ENCODE results near the gene GK2. TPM values are rescaled to one million over a fixed set of nuclear protein-coding genes. Genes with fewer than 3 reads are reported as not detected.

The GK2 gene
- total RNA-seq, 1 donor from 2014 or later: not detected

- DNase-seq (ENCODE audit: low read depth) (no peak), FAIRE-seq (no peak)
- Mint-ChIP-seq H3K27ac (ENCODE audit: unreplicated experiment) (no peak overlapping the region), H3K36me3 (ENCODE audit: low read depth, unreplicated experiment) (no peaks in the 10 kb centered on the region), H3K9me3 (ENCODE audit: unreplicated experiment) (no peaks in the 10 kb centered on the region), H3K4me1 (ENCODE audit: low read depth, unreplicated experiment) (no peaks in the 10 kb centered on the region), H3K27me3 (ENCODE audit: low read depth, unreplicated experiment) (no peaks in the 10 kb centered on the region), H3K4me3 (ENCODE audit: unreplicated experiment) (no peak overlapping the region)
- Histone ChIP-seq H3K36me3 (ENCODE audit: insufficient read depth, low read length) (no peaks in the 10 kb centered on the region), H3K27me3 (ENCODE audit: insufficient read depth, low read length) (no peaks in the 10 kb centered on the region), H3K79me2 (ENCODE audit: insufficient read depth, low read length) (no peaks in the 10 kb centered on the region), H3K4me2 (ENCODE audit: low read length) (no peak overlapping the region), H3K27ac (ENCODE audit: low read depth, low read length) (no peak overlapping the region), H3K9ac (ENCODE audit: low read length) (no peak overlapping the region), H3K4me3 (ENCODE audit: insufficient read depth, low read depth, low read length) (no peak overlapping the region), H4K20me1 (ENCODE audit: insufficient read depth, low read length) (no peaks in the 10 kb centered on the region), H2AFZ (ENCODE audit: low read depth, low read length) (no peak overlapping the region), H3K9me3 (ENCODE audit: insufficient read depth, low read depth, low read length) (no peaks in the 10 kb centered on the region), H3K4me1 (ENCODE audit: insufficient read depth, low read length) (no peaks in the 10 kb centered on the region)
- TF ChIP-seq CTCF (IDR thresholded peaks at IDR 0.05; ENCODE audit: insufficient read depth, low read depth, low read length) (no peak), EZH2 (IDR thresholded peaks at IDR 0.05; ENCODE audit: insufficient read depth, low read length) (no peak)
These were observed 21.3 kb upstream of the GK2 start for GRCh38 chr4:79429113-79429903.

GRCh38 chr4:79426989-79427388 is 19.0 kb upstream of the GK2 start:
- no peak for FAIRE-seq
- TF ChIP-seq EZH2 (IDR thresholded peaks at IDR 0.05; ENCODE audit: insufficient read depth, low read length) (no peak), CTCF (IDR thresholded peaks at IDR 0.05; ENCODE audit: insufficient read depth, low read depth, low read length) (no peak)
- Histone ChIP-seq H2AFZ (ENCODE audit: low read depth, low read length) (no peak overlapping the region), H3K9me3 (ENCODE audit: insufficient read depth, low read depth, low read length) (no peaks in the 10 kb centered on the region), H3K9ac (ENCODE audit: low read length) (no peak overlapping the region), H3K27me3 (ENCODE audit: insufficient read depth, low read length) (no peaks in the 10 kb centered on the region), H3K27ac (ENCODE audit: low read depth, low read length) (no peak overlapping the region), H3K4me2 (ENCODE audit: low read length) (no peak overlapping the region), H3K4me3 (ENCODE audit: insufficient read depth, low read depth, low read length) (no peak overlapping the region), H3K36me3 (ENCODE audit: insufficient read depth, low read length) (no peaks in the 10 kb centered on the region), H3K4me1 (ENCODE audit: insufficient read depth, low read length) (no peaks in the 10 kb centered on the region), H4K20me1 (ENCODE audit: insufficient read depth, low read length) (no peaks in the 10 kb centered on the region), H3K79me2 (ENCODE audit: insufficient read depth, low read length) (no peaks in the 10 kb centered on the region)
- DNase-seq (ENCODE audit: low read depth): no peak
- Mint-ChIP-seq H3K9me3 (ENCODE audit: unreplicated experiment) (no peaks in the 10 kb centered on the region), H3K27me3 (ENCODE audit: low read depth, unreplicated experiment) (no peaks in the 10 kb centered on the region), H3K4me3 (ENCODE audit: unreplicated experiment) (no peak overlapping the region), H3K36me3 (ENCODE audit: low read depth, unreplicated experiment) (no peaks in the 10 kb centered on the region), H3K27ac (ENCODE audit: unreplicated experiment) (no peak overlapping the region), H3K4me1 (ENCODE audit: low read depth, unreplicated experiment) (no peaks in the 10 kb centered on the region)

- Histone ChIP-seq H3K36me3 (ENCODE audit: insufficient read depth, low read length) (no peaks in the 10 kb centered on the region), H3K9ac (ENCODE audit: low read length) (no peak overlapping the region), H2AFZ (ENCODE audit: low read depth, low read length) (no peak overlapping the region), H3K79me2 (ENCODE audit: insufficient read depth, low read length) (no peaks in the 10 kb centered on the region), H3K4me2 (ENCODE audit: low read length) (no peak overlapping the region), H3K27me3 (ENCODE audit: insufficient read depth, low read length) (no peaks in the 10 kb centered on the region), H3K27ac (ENCODE audit: low read depth, low read length) (no peak overlapping the region), H3K4me1 (ENCODE audit: insufficient read depth, low read length) (no peaks in the 10 kb centered on the region), H3K9me3 (ENCODE audit: insufficient read depth, low read depth, low read length) (no peaks in the 10 kb centered on the region), H3K4me3 (ENCODE audit: insufficient read depth, low read depth, low read length) (no peak overlapping the region), H4K20me1 (ENCODE audit: insufficient read depth, low read length) (no peaks in the 10 kb centered on the region)
- TF ChIP-seq CTCF (IDR thresholded peaks at IDR 0.05; ENCODE audit: insufficient read depth, low read depth, low read length) (no peak), EZH2 (IDR thresholded peaks at IDR 0.05; ENCODE audit: insufficient read depth, low read length) (no peak)
- H3K27me3 Mint-ChIP-seq (ENCODE audit: low read depth, unreplicated experiment): no peaks in the 10 kb centered on the region
- H3K4me3 Mint-ChIP-seq (ENCODE audit: unreplicated experiment): no peak overlapping the region
- H3K9me3 Mint-ChIP-seq (ENCODE audit: unreplicated experiment): no peaks in the 10 kb centered on the region
- FAIRE-seq (no peak), DNase-seq (ENCODE audit: low read depth) (no peak)
- no peak overlapping the region for H3K27ac Mint-ChIP-seq (ENCODE audit: unreplicated experiment)
- H3K4me1 Mint-ChIP-seq (ENCODE audit: low read depth, unreplicated experiment): no peaks in the 10 kb centered on the region
- no peaks in the 10 kb centered on the region for H3K36me3 Mint-ChIP-seq (ENCODE audit: low read depth, unreplicated experiment)
These were observed 17.6 kb upstream of the GK2 start for GRCh38 chr4:79425586-79425985.

All from astrocyte (in vitro differentiated cells and primary cell).